COLO829 (cell line): ENCODE measurements around the gene MRPL43.
"Not testable (repeated sequence)": the region's sequence is repeated elsewhere in the genome, so short reads cannot be mapped to it uniquely, and the experiment has no call there.

Experiments
- DNase-seq: peaks from one replicate; pipeline ENCODE4 v3.0.0; 2012; ENCODE audit warnings: low spot score

Gene MRPL43

GRCh38 chr10:100986952-100987684, at the start of gene MRPL43, which contains the start of gene TWNK:
TSS of gene MRPL43 (minus strand) at chr10:100987497. CDS start at chr10:100987443, 54 bp downstream.
TSS of gene TWNK (plus strand) at chr10:100987543. CDS start at chr10:100988211, 668 bp downstream.
- peak; percentile 53 for DNase-seq

- no peak for DNase-seq
Observed at GRCh38 chr10:101036726-101037125, 49.4 kb upstream of the MRPL43 start.

- no peak for DNase-seq
Observed at GRCh38 chr10:101035916-101036702, 48.8 kb upstream of the MRPL43 start.

- no peak for DNase-seq
Observed at GRCh38 chr10:101035314-101035713, 48.0 kb upstream of the MRPL43 start.

- DNase-seq: not testable (repeated sequence)
Observed at GRCh38 chr10:101034404-101034803, 47.1 kb upstream of the MRPL43 start.

GRCh38 chr10:101033276-101033675, 46.0 kb upstream of the MRPL43 start:
- DNase-seq: no peak

GRCh38 chr10:101032637-101033224, 45.4 kb upstream of the MRPL43 start:
- no peak for DNase-seq

GRCh38 chr10:101031796-101032636, 44.7 kb upstream of the MRPL43 start:
- no peak for DNase-seq

GRCh38 chr10:101031128-101031795, 44.0 kb upstream of the MRPL43 start, which contains the start of the genes PDZD7 and SFXN3:
TSS of gene PDZD7 (minus strand) at chr10:101031129. CDS start at chr10:101030219, 910 bp downstream.
TSS of gene SFXN3 (plus strand) at chr10:101031234. CDS start at chr10:101034695, 3,461 bp downstream.
- DNase-seq: peak; percentile 65

- no peak for DNase-seq
Observed at GRCh38 chr10:101030496-101031127, 43.3 kb upstream of the MRPL43 start.

GRCh38 chr10:101029520-101030295, 42.4 kb upstream of the MRPL43 start:
- DNase-seq: no peak

- DNase-seq: no peak
Observed at GRCh38 chr10:101028446-101029337, 41.4 kb upstream of the MRPL43 start.

- DNase-seq: no peak
Observed at GRCh38 chr10:101027106-101027720, 39.9 kb upstream of the MRPL43 start.

GRCh38 chr10:101022967-101023705, 35.8 kb upstream of the MRPL43 start:
- no peak for DNase-seq

GRCh38 chr10:101021692-101022251, 34.5 kb upstream of the MRPL43 start:
- no peak for DNase-seq

GRCh38 chr10:101021239-101021638, 33.9 kb upstream of the MRPL43 start:
- no peak for DNase-seq

- DNase-seq: no peak
Observed at GRCh38 chr10:101020427-101021075, 33.3 kb upstream of the MRPL43 start.
